Measurements from ENCODE around the gene CDSN. TPM values are rescaled to one million over a fixed set of nuclear protein-coding genes. Genes with fewer than 3 reads are reported as not detected.

Gene CDSN
- total and polyA plus RNA-seq, 2 of the 4 experiments (the other 2 are of a cell fraction), result not detected

DNA sequence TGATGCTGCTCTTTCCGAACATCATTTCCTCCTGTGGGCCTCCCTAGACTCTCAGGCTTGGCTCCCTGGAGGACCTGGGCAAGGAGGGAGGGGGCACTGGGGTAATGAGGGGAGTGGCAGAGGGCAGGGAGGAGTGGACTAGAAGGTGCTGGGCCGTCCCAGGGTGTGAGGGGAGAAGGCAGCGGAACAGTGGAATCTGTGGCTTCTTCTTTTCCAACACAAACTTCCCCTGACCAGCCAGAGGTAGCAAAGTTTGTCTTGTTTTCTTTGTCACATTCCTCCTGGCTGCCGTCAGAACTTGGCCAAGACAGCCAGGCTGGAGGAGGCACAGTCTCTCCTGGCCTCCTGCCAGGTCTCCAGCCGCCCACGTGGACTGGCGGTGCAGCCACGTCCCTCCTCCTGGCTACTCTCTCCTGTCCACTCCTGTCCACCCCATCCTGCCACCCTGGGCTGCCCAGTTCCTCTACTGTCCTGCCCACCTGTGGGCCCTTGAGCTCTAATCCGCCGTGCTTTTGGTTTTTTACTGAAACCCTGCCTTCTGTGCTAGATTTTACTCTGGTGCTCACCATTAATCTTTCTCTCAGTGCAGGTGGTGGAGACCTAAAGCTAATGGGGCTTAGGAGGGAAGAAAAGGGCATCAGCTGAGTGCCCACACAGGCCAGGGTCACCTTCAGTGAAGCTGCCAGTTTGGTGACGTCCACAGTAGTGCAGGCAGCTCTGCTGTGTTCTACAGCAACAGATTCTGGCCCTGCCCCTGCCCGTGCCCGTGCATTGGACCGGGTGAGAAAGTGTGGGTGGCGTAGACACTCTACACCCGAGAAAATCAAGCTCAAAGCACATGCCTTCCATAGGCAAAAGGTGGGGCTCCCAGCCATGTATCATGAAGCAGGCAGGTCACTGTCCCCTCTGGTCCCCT lies 2.8 kb upstream of the CDSN start:
- WGBS, 2 experiments (ENCODE audit: extremely low coverage in 2 of 2, insufficient read length in 1 of 2), result 9% methylated on average over 6 of the region's 16 CpGs; no CpG with 5 or more reads in 1 of the 2 experiments
- Histone ChIP-seq H3K4me1 (ENCODE audit: control insufficient read depth, insufficient read depth, low read length) (peaks cover 2% of the 10 kb centered on the region; the same call in 1 of the 2 replicates), H3K56ac (ENCODE audit: extremely low read depth, insufficient read depth, low read length) (no peak overlapping the region), H3K9me3 (ENCODE audit: control insufficient read depth, insufficient read depth, low read length) (no peaks in the 10 kb centered on the region), H3K4me3 (ENCODE audit: insufficient read depth, low read depth, low read length) (no peak overlapping the region), H3K9me1 (ENCODE audit: insufficient read depth, low read length) (no peaks in the 10 kb centered on the region), H3K14ac (replicated peaks; ENCODE audit: low read depth, low read length) (no peak overlapping the region), H3K9ac (ENCODE audit: low read depth, low read length) (no peak overlapping the region), H4K20me1 (ENCODE audit: insufficient read depth, low read length) (no peaks in the 10 kb centered on the region), H2AK5ac (ENCODE audit: low read depth, low read length) (peak overlapping the region; percentile 25; the same call in 1 of the 2 replicates), H3K27me3 (ENCODE audit: control insufficient read depth, insufficient read depth, low read length) (peaks cover 3% of the 10 kb centered on the region; the same call in 1 of the 2 replicates), H4K5ac (ENCODE audit: low read depth, low read length) (no peak overlapping the region), H3K27ac (ENCODE audit: insufficient read depth, low read length) (no peak overlapping the region), H2BK5ac (ENCODE audit: low read depth, low read length, poor library complexity, severe bottlenecking) (no peak overlapping the region), H2BK20ac (ENCODE audit: low read depth, low read length) (no peak overlapping the region), H3K36me3 (ENCODE audit: control insufficient read depth, insufficient read depth, low read length) (no peaks in the 10 kb centered on the region), H2BK120ac (ENCODE audit: low read depth, low read length) (no peak overlapping the region), H4K91ac (ENCODE audit: insufficient read depth, low read depth, low read length) (no peak overlapping the region; the same call in 1 of the 2 replicates), H2AFZ (replicated peaks; ENCODE audit: low read length, poor library complexity) (peak overlapping the region; percentile 48), H2AK9ac (replicated peaks; ENCODE audit: low read depth, low read length, poor library complexity) (peak overlapping the region; percentile 58), H3K79me1 (ENCODE audit: low read depth in 1 of 2, low read length in 2 of 2) (no peaks in the 10 kb centered on the region), H3K4ac (ENCODE audit: low read depth, low read length) (no peak overlapping the region), H4K8ac (ENCODE audit: low read depth in 2 of 2, low read length in 2 of 2) (no peak overlapping the region), H3K4me2 (ENCODE audit: low read depth, low read length) (no peak overlapping the region), H3K23ac (ENCODE audit: low read depth, low read length) (no peak overlapping the region), H3K18ac (ENCODE audit: low read depth, low read length) (no peak overlapping the region), H2BK15ac (ENCODE audit: low read depth, low read length) (no peak overlapping the region)
- peak; percentile 76 for DNase-seq
- dilution Hi-C loops (cut with HindIII; ENCODE audit: low sequenced_read_pairs, unreplicated experiment) (no loop called here), in situ Hi-C loops (cut with MboI; ENCODE audit: low sequenced_read_pairs) (no loop called here), intact Hi-C loops (cut with micrococcal nuclease) (no loop called here)
- ATAC-seq (ENCODE audit: low read depth), result peak; percentile 73
- no TSS peak for BruUV-seq (replicated peaks)
- ChIA-PET CTCF (no interaction called here), POLR2A (ENCODE audit: unreplicated experiment) (no interaction called here)
- TF ChIP-seq MXI1 (IDR thresholded peaks at IDR 0.05; ENCODE audit: borderline replicate concordance, low read depth, low read length) (peak; percentile 62; the same call in 1 of the 2 replicates), MAZ (IDR thresholded peaks at IDR 0.05; ENCODE audit: borderline replicate concordance, low read depth, low read length) (no peak), BHLHE40 (IDR thresholded peaks at IDR 0.05; ENCODE audit: low read depth, low read length) (no peak), USF2 (IDR thresholded peaks at IDR 0.05; ENCODE audit: low read depth, low read length) (peak; percentile 68; the same call in 1 of the 2 replicates)
